ENCODE measurements around the gene ACCS.

DNA sequence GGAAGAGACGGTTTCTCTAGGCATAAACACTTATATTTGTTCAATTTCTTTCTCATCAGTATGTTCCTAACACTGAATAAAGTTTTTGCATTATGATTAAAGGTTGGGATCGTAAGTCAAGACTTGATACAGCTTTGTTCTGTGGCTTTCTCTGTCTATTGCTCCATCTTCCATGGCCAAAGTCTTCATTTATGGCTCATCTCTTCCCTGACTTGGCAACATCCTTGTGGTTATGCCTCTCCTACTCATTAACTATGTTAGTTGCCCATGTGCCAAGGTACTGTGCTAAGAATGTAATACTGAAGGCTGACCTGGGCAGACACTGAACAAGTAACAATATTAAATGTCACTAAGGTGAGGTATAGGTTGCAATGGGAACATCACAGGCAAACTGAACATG lies 19.9 kb upstream of the ACCS start:
- TF ChIP-seq, protein P1, sequence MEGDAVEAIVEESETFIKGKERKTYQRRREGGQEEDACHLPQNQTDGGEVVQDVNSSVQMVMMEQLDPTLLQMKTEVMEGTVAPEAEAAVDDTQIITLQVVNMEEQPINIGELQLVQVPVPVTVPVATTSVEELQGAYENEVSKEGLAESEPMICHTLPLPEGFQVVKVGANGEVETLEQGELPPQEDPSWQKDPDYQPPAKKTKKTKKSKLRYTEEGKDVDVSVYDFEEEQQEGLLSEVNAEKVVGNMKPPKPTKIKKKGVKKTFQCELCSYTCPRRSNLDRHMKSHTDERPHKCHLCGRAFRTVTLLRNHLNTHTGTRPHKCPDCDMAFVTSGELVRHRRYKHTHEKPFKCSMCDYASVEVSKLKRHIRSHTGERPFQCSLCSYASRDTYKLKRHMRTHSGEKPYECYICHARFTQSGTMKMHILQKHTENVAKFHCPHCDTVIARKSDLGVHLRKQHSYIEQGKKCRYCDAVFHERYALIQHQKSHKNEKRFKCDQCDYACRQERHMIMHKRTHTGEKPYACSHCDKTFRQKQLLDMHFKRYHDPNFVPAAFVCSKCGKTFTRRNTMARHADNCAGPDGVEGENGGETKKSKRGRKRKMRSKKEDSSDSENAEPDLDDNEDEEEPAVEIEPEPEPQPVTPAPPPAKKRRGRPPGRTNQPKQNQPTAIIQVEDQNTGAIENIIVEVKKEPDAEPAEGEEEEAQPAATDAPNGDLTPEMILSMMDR (IDR thresholded peaks at IDR 0.05): no peak
- TF ChIP-seq POLR2A (IDR thresholded peaks at IDR 0.05) (no peak), POLR2AphosphoS5 (IDR thresholded peaks at IDR 0.05) (no peak)

Data from breast epithelium (tissue), 3 donors.